Stimulated activated CD4-positive, alpha-beta T cell treated with anti-CD3 and anti-CD28 coated beads, Interleukin-2, amount 100 ng/mL, for 4 hours (primary cell): ENCODE data around the gene PUS10.
"Not testable (repeated sequence)": the region's sequence is repeated elsewhere in the genome, so short reads cannot be mapped to it uniquely, and the experiment has no call there.

Experiments
- DNase-seq: peaks from one replicate; pipeline ENCODE4 v3.0.0-alpha.2; 2020; ENCODE audit warnings: low read depth

PUS10 gene

DNA sequence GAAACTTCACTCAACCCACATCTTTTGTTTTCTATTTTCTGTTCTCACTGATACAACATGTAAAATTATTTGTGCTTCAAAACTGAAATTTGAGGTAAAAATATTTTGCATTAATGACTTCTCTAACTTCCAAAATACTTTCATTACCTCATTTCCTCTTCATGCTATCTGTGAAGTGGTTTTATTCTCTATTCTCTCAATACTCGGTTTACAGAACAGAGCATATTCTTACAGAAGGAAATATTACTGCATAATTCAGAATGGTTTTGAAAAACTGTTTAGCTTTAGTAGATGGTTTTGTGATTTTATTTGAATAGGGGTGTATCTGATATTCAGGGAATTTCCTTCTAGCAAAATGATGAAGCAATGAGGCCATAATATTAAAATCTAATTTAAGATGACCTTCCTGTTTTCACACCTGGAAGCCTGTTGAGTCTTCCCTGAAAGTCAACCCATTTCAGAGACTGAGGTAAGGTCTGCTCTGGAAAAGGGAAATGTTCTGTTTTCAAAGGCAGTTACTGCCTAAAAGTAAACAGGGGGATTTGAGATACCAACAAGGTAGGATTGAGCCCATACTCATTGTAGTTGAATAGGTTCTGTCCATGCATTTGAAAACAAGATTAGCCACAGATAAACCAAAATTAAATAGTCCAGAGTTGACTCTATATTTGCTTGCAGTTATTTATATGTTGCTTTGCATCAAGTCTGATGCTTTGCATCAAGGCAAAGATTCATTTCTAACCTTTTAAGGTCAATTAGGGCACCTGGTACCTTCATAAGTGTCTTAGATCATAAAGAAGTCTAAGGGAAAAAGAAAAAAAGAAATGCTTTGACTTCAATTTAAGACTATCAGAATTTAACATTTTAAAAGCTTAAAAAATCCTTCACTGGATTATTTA, 51.3 kb downstream of the PUS10 start:
- no peak for DNase-seq

DNA sequence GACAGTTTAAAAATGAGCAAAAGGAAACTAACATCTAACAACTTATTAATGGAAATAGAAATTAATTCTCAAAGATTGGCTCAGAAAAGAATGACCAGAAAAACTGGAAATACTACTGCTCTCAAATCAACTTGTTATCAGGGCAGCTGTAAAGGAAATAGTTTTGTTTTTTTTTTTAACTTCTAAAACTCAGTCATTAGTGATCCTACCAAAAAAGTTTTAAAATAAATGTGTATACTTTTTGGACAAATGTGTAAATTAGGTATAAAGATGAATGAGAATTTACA, 52.6 kb downstream of the PUS10 start:
- no peak for DNase-seq

DNA sequence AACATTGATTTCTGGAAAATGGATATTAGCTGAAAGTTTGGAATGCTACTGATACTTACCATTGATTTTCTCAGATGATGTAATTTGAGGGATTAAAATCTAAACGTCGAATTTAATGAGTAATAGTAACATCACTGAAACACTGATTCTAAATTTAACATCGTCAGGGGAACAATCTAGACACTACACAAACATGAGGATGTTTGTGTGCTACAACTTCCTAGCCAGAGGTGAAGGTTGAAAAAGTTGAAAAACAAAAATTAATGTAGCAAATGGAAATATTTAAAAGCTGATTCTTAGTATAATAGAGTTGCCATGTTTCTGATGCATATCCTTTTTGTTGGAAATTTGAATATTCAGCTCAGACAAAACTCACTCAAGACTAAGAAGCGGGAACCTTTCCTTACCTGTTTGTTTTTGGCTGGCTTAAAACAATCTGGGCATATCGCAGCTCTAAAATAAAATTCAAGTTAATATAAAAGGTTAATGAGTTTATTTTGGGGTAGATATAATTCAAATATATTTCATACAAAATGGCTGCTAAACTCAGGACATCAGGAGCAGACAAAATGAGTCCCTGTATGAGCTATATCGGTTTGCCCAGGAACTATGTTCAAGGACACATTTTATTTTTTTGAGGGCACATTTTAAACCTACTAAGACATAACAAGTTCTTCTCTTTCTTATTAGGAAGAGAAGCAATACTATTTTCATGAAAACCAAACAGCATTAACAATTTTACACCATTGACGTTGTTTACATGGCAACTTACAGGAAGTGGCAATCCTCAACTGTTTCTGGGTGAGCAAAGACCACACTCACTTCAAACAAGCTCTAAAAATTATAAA, 53.2 kb downstream of the PUS10 start:
- no peak for DNase-seq

DNA sequence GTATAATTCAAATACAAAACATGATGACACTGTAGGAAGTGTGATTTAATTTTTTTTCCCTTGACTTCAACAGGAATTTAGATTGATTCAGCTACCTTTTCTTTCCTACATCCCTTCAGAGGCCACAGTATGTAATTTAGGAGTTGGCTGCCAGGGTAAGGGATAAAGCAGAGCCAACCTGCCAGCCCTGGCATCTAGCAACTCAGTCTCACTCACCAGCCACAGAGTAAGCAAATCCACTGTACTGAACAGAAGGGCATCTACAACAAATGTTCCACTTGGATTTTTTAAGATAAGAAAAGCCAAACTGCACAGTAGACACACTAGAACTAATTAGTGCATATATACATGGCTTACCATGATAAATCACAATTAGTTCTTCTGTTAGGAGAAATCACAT, 54.9 kb downstream of the PUS10 start:
- no peak for DNase-seq

DNA sequence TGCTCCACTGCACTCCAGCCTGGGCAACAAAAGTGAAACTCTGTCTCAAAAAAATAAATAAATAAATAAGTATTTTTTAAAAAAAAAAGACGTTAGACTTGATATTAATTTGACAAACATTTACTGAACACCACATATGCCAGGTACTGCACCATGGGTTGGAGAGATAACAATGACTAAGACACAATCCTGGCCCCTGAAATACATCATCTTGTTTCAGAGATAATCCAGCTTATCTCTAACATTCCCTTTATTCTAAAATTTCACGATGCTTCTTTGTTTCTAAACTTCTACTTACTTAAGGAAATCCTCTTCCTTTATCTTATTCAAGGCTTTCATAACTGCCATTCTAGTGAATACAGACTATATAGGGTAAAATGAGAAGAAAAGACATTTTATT, 55.5 kb downstream of the PUS10 start:
- no peak for DNase-seq

DNA sequence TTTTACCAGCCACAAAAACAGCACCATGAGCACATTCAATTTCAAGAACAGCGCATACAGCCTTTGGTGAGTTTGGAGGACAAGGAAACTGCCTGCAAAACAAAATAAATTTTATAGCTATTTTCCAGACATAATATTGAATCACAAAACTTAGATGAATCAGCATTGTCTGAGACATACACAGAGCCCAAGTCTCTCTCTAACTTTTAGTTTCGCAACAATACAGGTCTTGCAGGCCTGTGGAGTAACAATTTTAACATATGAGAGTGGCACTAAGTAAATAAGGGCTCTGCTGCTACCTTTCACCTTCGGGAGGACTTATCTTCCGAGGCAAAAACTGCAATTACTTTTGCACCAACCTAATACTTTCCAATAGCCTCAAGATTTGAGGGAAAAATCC, 56.6 kb downstream of the PUS10 start:
- DNase-seq: no peak

DNA sequence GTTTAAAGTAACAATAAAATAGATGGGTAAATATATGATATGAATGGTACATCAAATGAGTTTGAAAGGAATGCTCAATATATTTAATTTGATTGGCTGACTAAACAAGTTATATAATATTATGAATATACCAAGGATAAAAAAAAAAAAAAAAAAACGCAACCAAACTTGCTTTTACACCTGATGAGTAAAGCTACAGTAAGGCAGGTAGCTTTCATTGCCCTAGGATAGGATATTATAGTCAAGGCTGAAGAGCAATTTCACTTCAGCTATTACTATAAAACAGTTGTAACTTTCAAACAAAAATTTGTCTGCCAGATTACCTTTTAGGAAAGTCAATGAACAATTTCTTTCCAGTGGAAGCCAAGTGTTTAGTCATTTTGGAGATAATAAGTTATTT, 57.3 kb downstream of the PUS10 start:
- DNase-seq: no peak

DNA sequence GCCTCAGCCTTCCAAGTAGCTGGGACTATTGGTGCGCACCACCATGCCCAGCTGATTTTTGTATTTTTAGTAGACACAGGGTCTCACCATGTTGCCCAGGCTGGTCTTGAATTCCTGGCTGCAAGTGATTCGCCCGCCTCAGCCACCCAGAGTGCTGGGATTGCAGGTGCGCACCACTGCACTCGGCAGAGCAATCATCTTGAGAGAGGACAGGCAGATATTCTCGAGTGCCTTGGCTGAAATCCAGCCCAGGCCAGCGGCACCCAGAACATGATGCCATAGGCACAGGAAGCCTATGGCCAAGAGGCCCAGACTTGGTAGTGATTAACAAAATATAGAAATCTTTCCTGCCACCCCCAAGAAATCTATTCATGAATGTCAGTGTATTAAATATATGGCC, 58.6 kb downstream of the PUS10 start:
- no peak for DNase-seq

DNA sequence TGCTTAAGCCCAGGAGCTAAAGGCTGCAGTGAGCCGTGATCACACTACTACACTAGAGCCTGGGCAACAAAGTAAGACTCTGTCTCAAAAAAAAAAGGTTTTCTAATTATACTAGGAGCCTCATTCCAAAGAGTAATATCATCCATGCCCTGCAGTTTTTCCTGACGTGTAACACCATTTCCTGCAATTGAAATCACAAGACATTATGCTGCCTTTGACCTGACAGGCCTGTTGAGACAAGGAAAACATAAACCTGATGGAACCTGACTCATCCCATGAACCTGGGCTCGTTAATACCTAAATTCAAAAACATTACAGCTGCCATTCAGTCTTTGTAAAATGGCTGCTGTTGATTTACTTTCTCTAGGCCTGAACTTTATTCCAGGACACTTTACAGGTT, 59.3 kb downstream of the PUS10 start:
- DNase-seq: no peak

DNA sequence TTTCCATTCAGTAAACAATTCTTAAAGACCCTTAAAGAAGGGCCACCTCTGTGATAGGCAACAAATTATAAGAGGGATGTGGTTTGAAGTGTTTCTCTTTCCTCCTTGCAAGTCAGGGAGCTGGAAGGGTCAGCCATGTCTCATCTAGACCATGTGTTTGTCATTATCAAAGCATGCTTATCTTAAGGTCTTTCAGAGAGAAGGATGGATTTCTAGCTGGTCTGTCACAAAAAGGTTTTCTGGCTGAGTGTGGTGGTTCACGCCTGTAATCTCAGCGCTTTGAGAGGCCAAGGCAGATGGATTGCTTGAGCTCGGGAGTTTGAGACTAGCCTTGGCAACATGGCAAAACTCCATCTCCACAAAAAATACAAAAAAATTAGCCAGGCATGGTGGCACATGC, 59.7 kb downstream of the PUS10 start:
- no peak for DNase-seq

DNA sequence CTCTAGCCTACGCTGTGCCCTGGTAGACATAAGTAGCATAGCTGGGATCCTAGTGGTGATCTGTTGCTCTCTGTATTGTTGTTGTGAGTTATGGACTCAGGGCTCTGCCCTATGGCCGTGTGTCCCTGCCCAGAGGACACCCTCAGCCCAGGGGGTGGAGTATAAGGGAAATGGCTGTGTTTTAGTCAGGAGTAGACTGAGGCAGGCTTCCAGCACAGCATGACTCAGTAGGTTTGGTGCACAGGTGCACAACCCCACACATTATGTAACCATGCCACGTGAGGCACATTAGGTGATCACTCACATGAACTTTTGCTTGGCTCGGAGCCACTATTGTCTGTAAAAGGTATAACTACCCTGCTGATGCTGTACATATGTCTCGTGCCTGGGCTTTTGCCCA, 60.4 kb downstream of the PUS10 start:
- no peak for DNase-seq

DNA sequence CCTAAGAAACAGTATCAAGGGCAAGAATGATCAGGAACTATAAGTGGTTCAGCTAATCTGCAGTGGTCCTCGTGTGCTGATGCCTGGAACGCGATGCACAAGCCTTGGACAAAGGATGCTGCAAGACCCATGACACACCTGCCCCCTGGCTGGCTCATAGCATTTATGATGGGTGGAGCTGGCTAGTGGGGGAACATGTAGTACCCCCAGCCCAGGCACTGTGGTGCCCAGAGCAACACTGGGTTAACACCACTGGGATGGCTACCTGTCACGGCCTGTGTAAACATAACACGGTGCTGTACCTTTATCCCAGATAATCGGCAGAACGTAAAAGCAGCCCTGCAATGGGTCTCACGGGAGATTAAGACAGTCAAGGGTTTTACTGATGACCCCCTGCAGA, 60.8 kb downstream of the PUS10 start:
- DNase-seq: no peak

DNA sequence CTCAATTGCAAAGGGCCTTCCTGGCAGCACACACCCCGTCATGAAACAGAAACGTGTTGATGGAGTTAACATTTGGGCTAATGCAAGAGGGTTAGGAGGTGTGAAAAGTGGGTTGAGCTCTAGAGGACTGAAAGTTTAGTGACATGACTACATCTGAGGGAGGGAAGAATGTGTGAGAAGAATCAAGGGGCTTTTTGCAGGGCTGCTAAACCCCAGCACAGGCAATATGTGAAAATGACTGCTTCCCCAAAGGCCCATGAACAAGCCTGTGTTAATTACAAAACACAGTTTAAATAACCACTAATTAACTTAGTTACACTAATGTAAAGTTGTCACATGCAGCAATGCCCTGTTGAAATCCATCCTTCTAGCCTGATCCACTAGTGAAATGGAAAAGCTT, 63.9 kb downstream of the PUS10 start:
- no peak for DNase-seq

DNA sequence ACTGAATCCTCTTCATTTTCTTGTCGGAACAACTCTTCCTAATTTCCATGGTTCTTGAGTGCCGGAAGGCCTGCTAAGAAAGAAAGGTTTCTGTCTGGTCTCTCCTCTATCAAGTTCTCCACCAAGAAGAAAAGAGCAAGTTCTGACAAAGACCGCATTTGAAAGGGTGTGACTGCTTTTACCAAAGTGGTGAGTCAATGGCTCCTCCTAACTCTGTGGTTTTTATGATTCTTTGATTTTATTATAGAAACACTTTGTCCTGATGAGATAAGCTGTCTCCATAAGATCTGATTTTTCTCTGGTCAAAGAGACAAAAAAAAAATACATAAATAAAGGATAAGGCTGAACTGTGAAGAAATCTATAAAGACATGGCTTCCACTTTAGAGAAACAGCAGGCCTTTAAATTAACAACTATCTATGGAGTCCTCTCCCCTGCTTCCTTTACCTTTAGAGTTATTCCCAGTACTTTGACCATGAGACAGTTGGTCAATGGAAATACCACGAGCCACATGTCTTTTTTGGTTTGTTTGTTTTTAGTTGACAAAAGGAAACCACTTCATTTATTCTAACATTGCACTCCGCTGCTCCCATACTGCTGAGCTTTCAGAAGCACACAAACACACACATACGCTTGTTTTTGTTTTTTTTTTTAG, 69.0 kb downstream of the PUS10 start:
- DNase-seq: no peak

DNA sequence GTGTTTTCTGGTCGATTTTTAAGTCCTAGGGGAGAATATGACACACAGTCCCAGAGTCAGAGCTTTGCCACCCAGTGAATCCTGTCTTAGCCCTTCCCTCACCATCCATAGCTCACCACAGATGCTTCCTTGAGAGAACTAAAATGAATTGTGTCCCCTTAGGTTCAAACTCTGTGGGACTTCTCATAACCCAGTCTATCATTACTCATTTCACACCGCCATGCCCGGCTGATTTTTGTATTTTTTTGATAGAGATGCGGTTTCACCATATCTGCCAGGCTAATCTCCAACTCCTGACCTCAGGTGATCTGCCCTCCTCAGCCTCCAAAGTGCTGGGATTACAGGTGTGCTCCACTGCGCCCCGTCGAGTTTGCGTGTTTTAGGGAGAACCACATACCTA, 69.9 kb downstream of the PUS10 start:
- no peak for DNase-seq

DNA sequence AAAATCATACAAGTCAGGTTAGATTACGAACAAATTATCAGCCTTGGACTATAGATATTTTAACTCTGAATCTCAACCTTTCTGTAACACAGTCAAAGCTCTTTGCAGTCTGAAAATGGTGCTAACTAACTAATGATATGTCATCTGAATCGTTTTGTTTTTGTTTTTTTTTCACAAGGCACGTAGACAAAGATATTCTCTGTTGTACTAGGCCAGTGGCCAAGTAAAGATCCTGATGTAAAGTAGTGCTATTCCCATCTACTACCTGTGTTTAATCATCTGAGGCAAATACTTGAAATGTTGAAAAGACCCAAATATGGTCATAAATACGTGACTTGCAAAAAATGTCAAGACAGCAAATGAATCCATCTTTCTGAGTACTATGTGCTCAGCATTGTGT, 71.0 kb downstream of the PUS10 start:
- no peak for DNase-seq

DNA sequence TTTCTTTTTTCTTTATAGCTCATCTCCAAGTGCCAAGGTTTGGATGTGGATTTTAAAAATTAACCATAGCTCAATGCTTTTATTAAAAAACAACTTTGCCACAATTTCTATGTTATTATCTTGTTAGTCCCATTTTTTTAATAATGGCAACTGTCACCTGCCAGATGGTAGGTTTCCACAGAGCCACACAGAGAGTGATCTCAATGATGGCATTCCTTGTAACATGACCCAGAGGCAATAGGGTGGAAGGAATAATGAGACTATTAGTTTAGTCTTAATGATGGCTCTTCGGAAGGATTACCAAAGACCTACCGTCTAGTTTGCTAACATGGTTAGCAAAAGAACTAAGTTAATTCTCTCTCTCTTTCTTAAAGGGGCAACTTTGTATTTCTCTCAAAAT, 72.7 kb downstream of the PUS10 start:
- no peak for DNase-seq

DNA sequence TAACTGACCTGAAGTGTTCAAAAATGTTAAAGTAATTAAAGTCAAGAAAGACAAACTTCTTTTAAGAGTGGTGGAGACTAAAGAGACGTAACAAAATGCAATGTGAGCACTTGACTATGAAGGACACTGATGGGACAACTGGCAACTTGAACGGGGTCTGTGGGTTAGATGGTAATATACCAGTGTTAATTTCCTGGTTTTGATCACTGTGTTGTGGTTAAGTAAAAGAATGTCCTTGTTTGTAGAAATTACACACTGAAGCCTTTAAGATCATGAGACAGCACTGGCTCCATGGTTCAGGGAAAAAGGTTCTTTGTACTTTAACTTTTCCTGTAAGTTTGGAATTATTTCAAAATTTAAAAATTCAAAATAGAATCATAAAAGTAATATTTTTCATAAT, 78.4 kb downstream of the PUS10 start:
- no peak for DNase-seq

DNA sequence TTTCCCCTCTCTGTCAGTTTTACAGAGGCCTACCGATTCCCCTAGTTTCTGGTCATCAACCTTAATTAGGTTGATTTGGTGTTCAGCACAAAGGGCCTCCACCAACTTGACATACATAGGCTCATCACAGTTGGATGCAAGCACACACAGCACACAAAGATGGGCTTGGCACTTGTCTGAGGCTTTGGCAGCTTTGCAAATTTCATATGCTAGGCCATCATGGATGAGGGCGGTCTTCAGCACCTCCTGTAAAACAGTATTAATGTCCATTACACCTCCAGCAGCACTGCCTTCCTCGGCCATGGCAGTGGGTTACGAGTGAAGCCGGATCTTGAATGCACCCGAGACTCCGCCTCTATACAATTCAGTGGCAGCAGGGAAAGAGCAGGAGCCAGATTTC, 79.8 kb downstream of the PUS10 start:
- DNase-seq: no peak

DNA sequence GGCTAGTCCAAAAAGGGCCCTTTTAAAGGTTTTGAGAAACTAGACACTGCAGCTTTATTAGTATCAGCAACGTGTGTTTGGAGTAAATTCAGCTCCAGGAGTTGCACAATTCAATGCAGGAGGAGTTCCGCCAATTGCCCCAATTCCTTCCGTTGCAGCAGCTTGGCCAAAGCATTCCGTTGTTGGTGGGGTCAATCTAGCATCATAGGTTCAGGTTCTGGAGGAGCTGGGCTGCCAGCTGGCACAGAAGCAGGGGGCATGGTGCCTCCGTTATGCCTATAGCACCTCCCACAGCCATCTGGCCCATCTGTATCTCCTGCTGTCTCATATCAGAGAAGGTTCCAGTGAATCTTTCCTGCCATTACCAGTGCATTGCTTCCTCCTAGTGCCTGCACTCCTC, 81.3 kb downstream of the PUS10 start:
- no peak for DNase-seq

DNA sequence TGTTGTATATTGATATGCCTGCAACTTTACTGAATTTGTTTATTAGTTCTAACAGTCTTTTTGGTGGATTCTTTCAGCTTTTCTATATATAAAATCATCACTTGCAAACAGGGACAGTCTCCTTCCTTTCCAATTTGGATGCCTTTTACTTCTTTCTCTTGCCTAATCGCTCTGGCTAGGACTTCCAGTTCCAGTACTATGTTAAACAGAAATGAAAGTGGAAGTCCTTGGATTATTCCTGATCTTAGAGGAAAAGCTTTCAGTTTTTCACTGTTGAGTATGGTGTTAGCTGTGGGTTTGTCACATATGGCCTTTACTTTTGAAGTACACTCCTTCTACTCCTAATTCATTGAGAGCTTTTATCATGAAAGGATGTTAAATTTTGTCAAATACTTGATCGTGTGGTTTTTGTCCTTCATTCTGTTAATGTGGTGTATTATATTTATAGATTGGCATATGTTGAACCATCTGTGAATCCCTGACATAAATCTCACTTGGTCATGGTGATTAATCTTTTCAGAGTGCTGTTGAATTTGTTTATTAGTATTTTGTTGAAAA, 83.8 kb downstream of the PUS10 start:
- DNase-seq: no peak

DNA sequence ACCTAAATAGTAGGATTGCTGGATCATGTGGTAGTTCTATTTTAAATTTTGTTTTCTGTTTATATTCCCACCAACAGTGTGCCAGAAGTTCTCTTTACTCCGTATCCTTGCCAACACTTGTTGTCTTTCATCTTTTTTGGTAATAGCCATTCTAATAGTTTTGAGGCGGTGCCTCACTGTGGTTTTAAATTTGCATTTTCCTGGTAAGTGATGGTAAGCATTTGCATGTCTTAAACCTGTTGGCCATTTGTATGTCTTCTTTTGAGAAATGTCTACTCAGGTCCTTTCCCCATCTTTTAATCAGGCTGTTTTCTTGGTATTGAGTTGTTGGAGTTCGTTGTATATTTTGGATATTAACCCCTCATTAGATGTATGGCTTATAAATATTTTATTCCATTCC, 85.1 kb downstream of the PUS10 start:
- DNase-seq: no peak

DNA sequence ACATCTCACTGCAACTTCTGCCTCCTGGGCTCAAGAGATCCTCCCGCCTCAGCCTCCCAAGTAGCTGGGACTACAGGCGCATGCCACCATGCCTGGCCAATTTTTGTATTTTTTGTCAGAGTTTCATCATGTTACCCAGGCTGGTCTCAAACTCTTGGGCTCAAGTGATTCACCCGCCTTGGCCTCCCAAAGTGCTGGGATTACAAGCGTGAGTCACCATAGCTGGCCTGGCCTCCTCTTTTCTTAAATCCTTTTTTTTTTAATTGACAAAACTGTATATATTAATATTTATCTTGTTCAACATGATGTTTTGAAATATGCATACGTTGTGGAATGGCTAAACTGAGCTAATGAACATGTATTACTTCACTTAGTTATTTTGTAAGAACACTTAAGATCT, 86.0 kb downstream of the PUS10 start:
- DNase-seq: not testable (repeated sequence)
